B cell (primary cell): ENCODE data around the gene DPH7. TPM values are rescaled to one million over a fixed set of nuclear protein-coding genes. Genes with fewer than 3 reads are reported as not detected.

Source experiments
- ATAC-seq: fragments of 200-7000 bp; cut with Tn5 transposase; one replicate; pipeline ENCODE4 v1.10.0; 2021; ENCODE audit warnings: low read depth, mild to moderate bottlenecking, moderate number of reproducible peaks, moderate library complexity
- CTCF ChIA-PET: fragments of 350-600 bp; sonication (Branson Sonifier 250); formaldehyde crosslinking; loops from one replicate; lab custom pipeline; 2021; ENCODE audit warnings: antibody characterized with exemption, inconsistent platforms; lab: Charles Lee
- POLR2A ChIA-PET: fragments of 350-600 bp; sonication (Branson Sonifier 250); formaldehyde crosslinking; loops from one replicate; lab custom pipeline; 2021; ENCODE audit warnings: antibody characterized with exemption; lab: Charles Lee
- DNase-seq: peaks from one replicate; pipeline ENCODE4 v3.0.0; 2013
- H2AFZ ChIP-seq: 2 replicates; pipeline ENCODE4 v1.6.1; 2012; ENCODE audit warnings: mild to moderate bottlenecking, low read depth, low read length; ENCODE audit not compliant: insufficient read depth, poor library complexity, severe bottlenecking
- H3K27ac ChIP-seq, 2 donors: 1 replicate in 1 of 2; 2 replicates in 1 of 2; pipeline ENCODE4 v1.5.1; 2012 to 2013; ENCODE audit warnings: low read length in 2 of 2, mild to moderate bottlenecking in 2 of 2, moderate library complexity in 1 of 2
- H3K27me3 ChIP-seq, 4 experiments: fragments of 200-600 bp in 1 of 4; sonication (generic) in 1 of 4; replicated peaks in 1 of 4; 1 replicate in 2 of 4; 2 replicates in 2 of 4; pipeline versions ENCODE4 v1.6.1 to v1.7.0; 2013 to 2016; ENCODE audit warnings: low read length in 3 of 4, mild to moderate bottlenecking in 2 of 4, mixed read lengths in 1 of 4, moderate library complexity in 1 of 4; ENCODE audit not compliant: insufficient read depth in 4 of 4, control insufficient read depth in 3 of 4; ENCODE audit errors: control extremely low read depth in 1 of 4
- H3K36me3 ChIP-seq, 2 experiments: replicated peaks in 1 of 2; 1 replicate in 1 of 2; 2 replicates in 1 of 2; pipeline versions ENCODE4 v1.6.1 to v1.7.1; 2013; ENCODE audit warnings: low read length in 1 of 2; ENCODE audit not compliant: insufficient read depth in 2 of 2, control insufficient read depth in 1 of 2; ENCODE audit errors: control extremely low read depth in 1 of 2, extremely low read depth in 1 of 2
- H3K4me1 ChIP-seq, 2 donors: fragments of 200-600 bp in 1 of 2; sonication (generic) in 1 of 2; 1 replicate in 1 of 2; 2 replicates in 1 of 2; pipeline versions ENCODE4 v1.5.1 to v1.6.1; 2013 to 2017; ENCODE audit warnings: low read length in 2 of 2; ENCODE audit not compliant: control insufficient read depth in 2 of 2, insufficient read depth in 2 of 2
- H3K4me2 ChIP-seq: replicated peaks from 2 replicates; pipeline ENCODE3; 2012; ENCODE audit warnings: mild to moderate bottlenecking, low read depth, low read length; ENCODE audit not compliant: poor library complexity, severe bottlenecking
- H3K4me3 ChIP-seq, 5 experiments: fragments of 200-600 bp in 1 of 5; sonication (generic) in 1 of 5; 1 replicate in 3 of 5; 2 replicates in 2 of 5; pipeline versions ENCODE4 v1.5.1 to v1.7.0; 2011 to 2016; ENCODE audit warnings: low read length in 4 of 5, mild to moderate bottlenecking in 4 of 5, low read depth in 2 of 5, control low read depth in 1 of 5, moderate library complexity in 1 of 5; ENCODE audit not compliant: insufficient read depth in 1 of 5; ENCODE audit errors: control extremely low read depth in 1 of 5, extremely low read depth in 1 of 5
- H3K79me2 ChIP-seq: fragments of 200-600 bp; sonication (generic); one replicate; pipeline ENCODE4 v1.6.0; 2016; ENCODE audit warnings: low read length; ENCODE audit not compliant: control insufficient read depth, insufficient read depth
- H3K9ac ChIP-seq: fragments of 200-600 bp; sonication (generic); 2 replicates; pipeline ENCODE4 v1.6.1; 2017; ENCODE audit warnings: mild to moderate bottlenecking, low read length, moderate library complexity
- H3K9me3 ChIP-seq, 3 donors: one replicate each; pipeline versions ENCODE4 v1.6.1 to v1.7.1; 2013; ENCODE audit warnings: low read length in 2 of 3; ENCODE audit not compliant: control insufficient read depth in 2 of 3, insufficient read depth in 1 of 3; ENCODE audit errors: control extremely low read depth in 1 of 3
- H4K20me1 ChIP-seq: 2 replicates; pipeline ENCODE4 v1.6.0; 2012; ENCODE audit warnings: mild to moderate bottlenecking, low read length; ENCODE audit not compliant: insufficient read depth, control insufficient read depth, poor library complexity, severe bottlenecking
- H3K27ac Mint-ChIP-seq: one replicate; pipeline ENCODE4 v1.8.0; 2021; ENCODE audit warnings: mixed read lengths
- H3K27me3 Mint-ChIP-seq: one replicate; pipeline ENCODE4 v1.8.0; 2021; ENCODE audit warnings: mixed read lengths
- H3K4me1 Mint-ChIP-seq: one replicate; pipeline ENCODE4 v1.8.0; 2021; ENCODE audit warnings: mixed read lengths
- H3K4me3 Mint-ChIP-seq: one replicate; pipeline ENCODE4 v1.8.0; 2021; ENCODE audit warnings: mixed read lengths
- H3K9me3 Mint-ChIP-seq: one replicate; pipeline ENCODE4 v1.8.0; 2022; ENCODE audit warnings: mixed read lengths; ENCODE audit not compliant: insufficient read depth
- CTCF ChIP-seq: fragments of 200-600 bp; IDR thresholded peaks from one replicate; pipeline ENCODE4 v1.8.0; 2022; ENCODE audit warnings: antibody characterized with exemption, mild to moderate bottlenecking
- EZH2 ChIP-seq: IDR thresholded peaks from 2 replicates; pipeline ENCODE4 v1.6.1; 2012; ENCODE audit warnings: borderline replicate concordance, low read depth, mild to moderate bottlenecking, moderate library complexity, low read length; ENCODE audit not compliant: insufficient read depth, poor library complexity, severe bottlenecking
- WGBS: methylation state at CpG from one replicate; pipeline ENCODE4 v1.1.5; 2013; ENCODE audit warnings: missing lambda C conversion rate; ENCODE audit not compliant: insufficient coverage; 5-methylcytosine and 5-hydroxymethylcytosine counted together
- intact Hi-C: fragments of 100-400 bp; cut with micrococcal nuclease; formaldehyde crosslinking; loops from one replicate; pipeline ENCODE4 v1.10.0; 2022
- polyA plus RNA-seq: library from polyadenylated mRNA; depleted of rRNA; stranded (reverse); fragments of >200 nt; gene quantifications from 2 replicates; pipeline ENCODE4 v1.2.3, GENCODE V29; 2012
- total RNA-seq, 2 donors: library from RNA; stranded (reverse); fragments of 120-200 nt in 1 of 2; gene quantifications; 1 replicate in 1 of 2; 2 replicates in 1 of 2; pipeline versions ENCODE4 v1.2.3 to v1.2.4, GENCODE V29; 2013 to 2022

Gene DPH7
- total and polyA plus RNA-seq, 2 donors (not counting 1 experiment from before 2014, with no cell fraction given), result 64.7 to 93.8 TPM

DNA sequence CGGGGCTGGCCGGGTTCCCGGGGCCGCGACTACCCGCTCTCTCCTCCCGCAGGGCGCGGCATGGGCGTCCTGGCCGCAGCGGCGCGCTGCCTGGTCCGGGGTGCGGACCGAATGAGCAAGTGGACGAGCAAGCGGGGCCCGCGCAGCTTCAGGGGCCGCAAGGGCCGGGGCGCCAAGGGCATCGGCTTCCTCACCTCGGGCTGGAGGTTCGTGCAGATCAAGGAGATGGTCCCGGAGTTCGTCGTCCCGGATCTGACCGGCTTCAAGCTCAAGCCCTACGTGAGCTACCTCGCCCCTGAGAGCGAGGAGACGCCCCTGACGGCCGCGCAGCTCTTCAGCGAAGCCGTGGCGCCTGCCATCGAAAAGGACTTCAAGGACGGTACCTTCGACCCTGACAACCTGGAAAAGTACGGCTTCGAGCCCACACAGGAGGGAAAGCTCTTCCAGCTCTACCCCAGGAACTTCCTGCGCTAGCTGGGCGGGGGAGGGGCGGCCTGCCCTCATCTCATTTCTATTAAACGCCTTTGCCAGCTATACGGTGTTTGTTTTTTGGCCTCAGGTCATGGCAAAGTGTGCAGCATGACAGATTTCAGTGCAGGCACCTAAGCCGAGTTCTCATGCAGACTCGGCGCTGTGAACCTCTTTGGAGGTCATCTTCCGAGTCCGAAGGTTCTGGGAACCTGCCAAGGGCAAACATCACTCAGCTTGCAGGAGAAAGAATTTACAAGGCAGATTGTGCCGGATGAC lies 26.5 kb downstream of the DPH7 start:
- intact Hi-C loops, result no loop called here
- DNase-seq (no peak), ATAC-seq (no peak)
- Histone ChIP-seq H3K4me1 (peaks cover 25 to 34% of the 10 kb centered on the region in 2 donors), H3K79me2 (peaks cover 8% of the 10 kb centered on the region), H4K20me1 (peaks cover 15% of the 10 kb centered on the region), H2AFZ (peak overlapping the region; percentile 79), H3K36me3 (peaks cover 0 to 14% of the 10 kb centered on the region in 2 experiments), H3K4me3 (peak overlapping the region; percentile 4 to 65 (median 60)), H3K27ac (peak overlapping the region; percentile 55 to 73), H3K27me3 (no peaks in the 10 kb centered on the region), H3K9me3 (peaks cover 0 to 7% (median 0%) of the 10 kb centered on the region in 3 donors), H3K4me2 (peak overlapping the region; percentile 85), H3K9ac (peak overlapping the region; percentile 59)
- Mint-ChIP-seq H3K4me3 (peak overlapping the region; percentile 77), H3K27ac (peak overlapping the region; percentile 83), H3K27me3 (no peaks in the 10 kb centered on the region), H3K4me1 (peaks cover 26% of the 10 kb centered on the region), H3K9me3 (no peaks in the 10 kb centered on the region)
- WGBS, result 13% methylated on average over 57 of the region's 58 CpGs
- no peak for TF ChIP-seq CTCF
- TF ChIP-seq EZH2, result no peak
- POLR2A ChIA-PET, result interaction anchor here (0.9 to 1.1 kb wide), 2 partner anchors 13 to 129 kb away, joined by 3 to 5 read pairs; partner anchors contain the start of genes EXD3 and NOXA1
- CTCF ChIA-PET, result interaction anchor here (1.1 to 1.2 kb wide), 3 partner anchors 17 to 143 kb away, joined by 3 to 7 read pairs (median 3); partner anchors contain the start of gene EHMT1
